Panc1 (cell line): ENCODE measurements around the gene AKR1B15. TPM values are rescaled to one million over a fixed set of nuclear protein-coding genes. Genes with fewer than 3 reads are reported as not detected.

Experiments used
- ATAC-seq: fragments of 200-7000 bp; cut with Tn5 transposase; 2 replicates; pipeline ENCODE4 v1.9.1; 2020; ENCODE audit warnings: mild to moderate bottlenecking, moderate library complexity
- BruUV-seq: library from RNA; stranded (reverse); fragments of 400-500 nt; replicated peaks from 2 replicates; lab custom pipeline; 2021; lab: Mats Ljungman, UMichigan
- CTCF ChIA-PET: fragments of 300-600 bp; sonication (Branson Sonifier 250); formaldehyde crosslinking; loops from one replicate; lab custom pipeline; 2022; ENCODE audit warnings: antibody characterized with exemption; lab: Charles Lee
- POLR2A ChIA-PET: fragments of 300-600 bp; sonication (Branson Sonifier 250); formaldehyde crosslinking; loops from one replicate; lab custom pipeline; 2022; ENCODE audit warnings: antibody characterized with exemption; lab: Charles Lee
- DNase-seq: peaks from one replicate; pipeline ENCODE4 v3.0.0-alpha.2; 2010; ENCODE audit warnings: low read depth, low spot score
- H3K27ac ChIP-seq: 2 replicates; pipeline ENCODE4 v1.5.1; 2011; ENCODE audit warnings: mild to moderate bottlenecking, low read length, inconsistent platforms
- H3K27me3 ChIP-seq: fragments of 200-500 bp; sonication (Bioruptor generic); 2 replicates; pipeline ENCODE4 v1.6.0; 2014; ENCODE audit warnings: low read length, inconsistent platforms; ENCODE audit not compliant: control insufficient read depth, insufficient read depth
- H3K36me3 ChIP-seq: fragments of 200-500 bp; sonication (Bioruptor generic); 2 replicates; pipeline ENCODE4 v1.5.1; 2014; ENCODE audit warnings: inconsistent platforms, mild to moderate bottlenecking, low read length, moderate library complexity; ENCODE audit not compliant: control insufficient read depth, insufficient read depth
- H3K4me1 ChIP-seq: 2 replicates; pipeline ENCODE4 v1.5.1; 2011; ENCODE audit warnings: inconsistent platforms, mild to moderate bottlenecking, low read length, moderate library complexity; ENCODE audit not compliant: control insufficient read depth, insufficient read depth
- H3K4me3 ChIP-seq, 2 experiments: 2 replicates each; pipeline ENCODE4 v1.5.1; 2011 to 2012; ENCODE audit warnings: low read depth in 2 of 2, low read length in 2 of 2, mild to moderate bottlenecking in 2 of 2, inconsistent platforms in 1 of 2, moderate library complexity in 1 of 2
- H3K9me3 ChIP-seq: fragments of 200-500 bp; sonication (Bioruptor generic); 2 replicates; pipeline ENCODE4 v1.5.1; 2014; ENCODE audit warnings: low read depth, mild to moderate bottlenecking, inconsistent platforms, low read length, moderate library complexity; ENCODE audit not compliant: control insufficient read depth, insufficient read depth
- POLR2AphosphoS5 ChIP-seq: IDR thresholded peaks from 2 replicates; pipeline ENCODE4 v1.6.1; 2012; ENCODE audit warnings: mild to moderate bottlenecking, low read depth, low read length, moderate library complexity
- SIN3A ChIP-seq: IDR thresholded peaks from 2 replicates; pipeline ENCODE4 v1.6.1; 2012; ENCODE audit warnings: low read depth, mild to moderate bottlenecking, low read length, moderate library complexity, borderline replicate concordance; ENCODE audit not compliant: insufficient read depth
- TCF7L2 ChIP-seq: IDR thresholded peaks from 2 replicates; pipeline ENCODE4 v1.6.1; 2011; ENCODE audit warnings: mild to moderate bottlenecking, low read depth, low read length, inconsistent platforms
- in situ Hi-C: cut with HindIII; loops from 2 replicates; pipeline ENCODE4 v1.10.0; 2016; ENCODE audit warnings: low sequenced_read_pairs, low pct_unique_long_range_greater_than_20kb
- intact Hi-C: fragments of 100-400 bp; cut with micrococcal nuclease; formaldehyde crosslinking; loops from one replicate; pipeline ENCODE4 v1.10.0; 2022; ENCODE audit not compliant: unreplicated experiment
- total RNA-seq: library from RNA; stranded (reverse); gene quantifications from one replicate; pipeline ENCODE4 v1.2.1, GENCODE V29; 2021; ENCODE audit not compliant: unreplicated experiment
- TF ChIP-seq, protein P1 (sequence below), 2 experiments: IDR thresholded peaks; 2 replicates each; pipeline ENCODE4 v1.6.1; 2011 to 2012; ENCODE audit warnings: low read depth in 2 of 2, control low read depth in 1 of 2, low read length in 1 of 2, mild to moderate bottlenecking in 1 of 2, moderate library complexity in 1 of 2; ENCODE audit not compliant: insufficient read depth in 1 of 2
- TF ChIP-seq, protein P2 (sequence below): fragments of 450-650 bp; IDR thresholded peaks from 2 replicates; pipeline ENCODE4 v1.5.1; 2017; ENCODE audit warnings: mild to moderate bottlenecking

Gene AKR1B15
- total RNA-seq, 1 experiment from 2014 or later, result not detected

DNA sequence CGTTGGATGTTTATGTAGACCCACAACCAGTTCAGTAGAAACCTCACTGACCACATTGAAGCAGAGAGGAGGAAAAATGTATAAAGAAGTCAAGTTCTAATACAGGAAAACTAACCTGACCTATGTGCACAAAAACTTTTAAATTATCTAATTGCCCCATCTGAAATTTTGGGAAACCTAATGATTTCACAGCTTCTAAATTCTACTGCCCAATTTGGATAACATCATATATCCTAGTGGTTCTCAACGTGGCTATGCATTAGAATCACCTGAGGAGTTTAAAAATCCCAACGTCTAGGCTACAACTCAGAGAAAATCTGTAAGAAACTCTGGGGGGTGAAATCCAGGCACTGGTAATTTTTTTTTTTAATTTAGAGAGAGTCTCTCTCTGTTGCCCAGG, 14.3 kb upstream of the AKR1B15 start:
- Histone ChIP-seq H3K27me3 (no peaks in the 10 kb centered on the region; the same call in 1 of the 2 replicates), H3K27ac (no peak overlapping the region), H3K4me3 (no peak overlapping the region), H3K4me1 (no peaks in the 10 kb centered on the region), H3K9me3 (no peaks in the 10 kb centered on the region), H3K36me3 (no peaks in the 10 kb centered on the region; the same call in 1 of the 2 replicates)
- CTCF ChIA-PET, result no interaction called here
- ATAC-seq (no peak), DNase-seq (no peak)
- intact Hi-C loops (no loop called here), in situ Hi-C loops (no loop called here)
- TF ChIP-seq, protein P1, sequence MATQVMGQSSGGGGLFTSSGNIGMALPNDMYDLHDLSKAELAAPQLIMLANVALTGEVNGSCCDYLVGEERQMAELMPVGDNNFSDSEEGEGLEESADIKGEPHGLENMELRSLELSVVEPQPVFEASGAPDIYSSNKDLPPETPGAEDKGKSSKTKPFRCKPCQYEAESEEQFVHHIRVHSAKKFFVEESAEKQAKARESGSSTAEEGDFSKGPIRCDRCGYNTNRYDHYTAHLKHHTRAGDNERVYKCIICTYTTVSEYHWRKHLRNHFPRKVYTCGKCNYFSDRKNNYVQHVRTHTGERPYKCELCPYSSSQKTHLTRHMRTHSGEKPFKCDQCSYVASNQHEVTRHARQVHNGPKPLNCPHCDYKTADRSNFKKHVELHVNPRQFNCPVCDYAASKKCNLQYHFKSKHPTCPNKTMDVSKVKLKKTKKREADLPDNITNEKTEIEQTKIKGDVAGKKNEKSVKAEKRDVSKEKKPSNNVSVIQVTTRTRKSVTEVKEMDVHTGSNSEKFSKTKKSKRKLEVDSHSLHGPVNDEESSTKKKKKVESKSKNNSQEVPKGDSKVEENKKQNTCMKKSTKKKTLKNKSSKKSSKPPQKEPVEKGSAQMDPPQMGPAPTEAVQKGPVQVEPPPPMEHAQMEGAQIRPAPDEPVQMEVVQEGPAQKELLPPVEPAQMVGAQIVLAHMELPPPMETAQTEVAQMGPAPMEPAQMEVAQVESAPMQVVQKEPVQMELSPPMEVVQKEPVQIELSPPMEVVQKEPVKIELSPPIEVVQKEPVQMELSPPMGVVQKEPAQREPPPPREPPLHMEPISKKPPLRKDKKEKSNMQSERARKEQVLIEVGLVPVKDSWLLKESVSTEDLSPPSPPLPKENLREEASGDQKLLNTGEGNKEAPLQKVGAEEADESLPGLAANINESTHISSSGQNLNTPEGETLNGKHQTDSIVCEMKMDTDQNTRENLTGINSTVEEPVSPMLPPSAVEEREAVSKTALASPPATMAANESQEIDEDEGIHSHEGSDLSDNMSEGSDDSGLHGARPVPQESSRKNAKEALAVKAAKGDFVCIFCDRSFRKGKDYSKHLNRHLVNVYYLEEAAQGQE (IDR thresholded peaks at IDR 0.05; ENCODE audit: insufficient read depth in 1 of 2, low read depth in 2 of 2, low read length in 1 of 2), result no peak
- TF ChIP-seq TCF7L2 (no peak), POLR2AphosphoS5 (no peak), SIN3A (no peak)
- TF ChIP-seq, protein P2, sequence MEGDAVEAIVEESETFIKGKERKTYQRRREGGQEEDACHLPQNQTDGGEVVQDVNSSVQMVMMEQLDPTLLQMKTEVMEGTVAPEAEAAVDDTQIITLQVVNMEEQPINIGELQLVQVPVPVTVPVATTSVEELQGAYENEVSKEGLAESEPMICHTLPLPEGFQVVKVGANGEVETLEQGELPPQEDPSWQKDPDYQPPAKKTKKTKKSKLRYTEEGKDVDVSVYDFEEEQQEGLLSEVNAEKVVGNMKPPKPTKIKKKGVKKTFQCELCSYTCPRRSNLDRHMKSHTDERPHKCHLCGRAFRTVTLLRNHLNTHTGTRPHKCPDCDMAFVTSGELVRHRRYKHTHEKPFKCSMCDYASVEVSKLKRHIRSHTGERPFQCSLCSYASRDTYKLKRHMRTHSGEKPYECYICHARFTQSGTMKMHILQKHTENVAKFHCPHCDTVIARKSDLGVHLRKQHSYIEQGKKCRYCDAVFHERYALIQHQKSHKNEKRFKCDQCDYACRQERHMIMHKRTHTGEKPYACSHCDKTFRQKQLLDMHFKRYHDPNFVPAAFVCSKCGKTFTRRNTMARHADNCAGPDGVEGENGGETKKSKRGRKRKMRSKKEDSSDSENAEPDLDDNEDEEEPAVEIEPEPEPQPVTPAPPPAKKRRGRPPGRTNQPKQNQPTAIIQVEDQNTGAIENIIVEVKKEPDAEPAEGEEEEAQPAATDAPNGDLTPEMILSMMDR, result no peak
- BruUV-seq, result no TSS peak
- POLR2A ChIA-PET, result no interaction called here

DNA sequence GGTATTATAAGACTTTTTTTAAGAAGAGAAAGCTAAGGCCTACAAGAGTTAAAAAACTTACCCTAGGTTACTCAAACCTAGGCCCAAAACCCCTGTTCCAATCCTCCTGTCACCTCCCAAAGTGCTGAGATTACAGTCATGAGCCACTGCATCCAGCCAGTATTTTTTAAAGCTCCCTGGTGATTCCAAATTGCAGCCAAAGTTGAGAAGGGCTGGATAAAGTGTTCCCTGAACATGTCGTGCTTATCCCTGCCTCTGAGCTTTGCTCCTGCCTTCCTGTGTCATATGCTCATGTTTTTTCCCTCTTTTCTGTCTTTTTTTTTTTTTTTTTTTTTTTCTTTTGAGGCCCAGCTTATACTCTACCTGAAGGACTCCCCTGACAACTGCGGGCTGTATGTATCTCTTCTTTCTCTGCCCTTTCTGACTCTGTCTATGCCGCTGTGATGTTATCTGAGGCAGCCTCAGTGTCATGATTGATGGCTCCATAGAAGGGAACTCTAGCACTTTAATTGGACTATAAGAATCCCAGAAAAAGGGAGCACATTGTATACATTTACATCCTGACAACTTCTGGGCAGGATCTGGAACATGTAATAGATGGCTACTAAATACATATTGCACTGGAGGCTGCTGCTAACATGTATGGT, 13.5 kb upstream of the AKR1B15 start:
- TF ChIP-seq, protein P1 (IDR thresholded peaks at IDR 0.05; ENCODE audit: insufficient read depth in 1 of 2, low read depth in 2 of 2, low read length in 1 of 2), result no peak
- TF ChIP-seq, protein P2, result no peak
- TF ChIP-seq TCF7L2 (no peak), POLR2AphosphoS5 (no peak), SIN3A (no peak)
- Histone ChIP-seq H3K4me3 (no peak overlapping the region), H3K9me3 (no peaks in the 10 kb centered on the region), H3K36me3 (no peaks in the 10 kb centered on the region; the same call in 1 of the 2 replicates), H3K27ac (no peak overlapping the region), H3K27me3 (peaks cover 2% of the 10 kb centered on the region; the same call in 1 of the 2 replicates), H3K4me1 (no peaks in the 10 kb centered on the region)
- no peak for ATAC-seq
- POLR2A ChIA-PET, result no interaction called here
- BruUV-seq, result no TSS peak
- CTCF ChIA-PET, result interaction anchor here (0.7 to 1.3 kb wide), 2 partner anchors 12 to 21 kb away, joined by 4 to 7 read pairs; no protein-coding TSS in a partner anchor
- no peak for DNase-seq
- intact Hi-C loops (no loop called here), in situ Hi-C loops (no loop called here)
